ENCODE measurements around the gene TNFRSF6B.
"Not testable (repeated sequence)": the region's sequence is repeated elsewhere in the genome, so short reads cannot be mapped to it uniquely, and the experiment has no call there.

TNFRSF6B gene

DNA sequence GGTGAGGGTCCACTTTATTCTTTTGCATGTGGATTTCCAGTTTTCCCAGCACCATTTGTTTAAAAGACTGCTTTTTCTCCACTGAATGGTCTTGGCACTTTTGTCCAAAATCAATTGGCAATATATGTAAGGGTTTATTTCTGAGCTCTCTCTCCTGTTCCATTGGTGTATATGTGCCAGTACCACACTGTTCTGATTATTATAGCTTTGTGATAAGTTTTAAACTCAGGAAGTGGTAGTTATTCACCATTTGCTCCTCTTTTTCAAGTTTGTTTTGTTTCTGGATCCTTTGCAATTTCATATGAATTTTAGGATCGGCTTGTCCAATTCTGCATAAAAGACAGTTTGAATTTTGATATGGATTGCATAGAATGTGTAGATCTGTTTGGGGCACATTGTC lies 15.7 kb downstream of the TNFRSF6B start:
- no peak for DNase-seq

DNA sequence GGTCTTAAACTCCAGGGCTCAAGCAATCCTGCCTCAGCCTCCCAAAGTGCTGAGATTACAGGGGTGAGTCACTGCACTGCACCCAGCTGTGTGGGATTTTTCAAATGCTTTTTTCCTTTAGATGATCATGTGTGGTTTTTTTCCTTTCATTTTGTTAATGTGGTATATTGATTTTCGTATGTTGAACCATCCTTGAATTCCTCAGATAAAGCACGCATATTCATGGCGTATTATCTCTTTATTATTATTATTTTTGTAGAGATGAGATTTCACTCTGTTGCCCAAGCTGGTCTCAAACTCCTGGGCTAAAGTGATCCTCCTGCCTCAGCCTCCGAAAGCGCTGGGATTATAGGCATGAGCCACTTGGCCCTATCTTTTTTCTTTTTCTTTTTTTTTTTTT lies 18.4 kb downstream of the TNFRSF6B start:
- DNase-seq: no peak

DNA sequence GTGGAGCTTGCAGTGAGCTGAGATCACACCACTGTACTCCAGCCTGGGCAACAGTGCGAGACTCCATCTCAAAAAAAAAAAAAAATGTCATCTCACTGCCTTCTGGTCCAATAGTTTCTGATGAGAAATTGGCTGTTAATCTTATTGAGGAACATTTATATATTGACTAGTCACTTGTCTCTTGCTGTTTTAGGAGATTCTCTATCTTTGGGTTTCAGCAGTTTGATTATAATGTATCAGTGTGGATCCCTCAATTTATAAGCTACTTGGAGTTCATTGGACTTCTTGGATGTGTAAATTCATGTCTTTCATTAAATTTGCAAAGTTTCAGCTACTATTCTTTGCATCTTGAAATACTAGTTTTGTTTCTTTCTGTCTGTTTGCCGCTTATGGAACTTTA lies 22.5 kb downstream of the TNFRSF6B start:
- no peak for DNase-seq

DNA sequence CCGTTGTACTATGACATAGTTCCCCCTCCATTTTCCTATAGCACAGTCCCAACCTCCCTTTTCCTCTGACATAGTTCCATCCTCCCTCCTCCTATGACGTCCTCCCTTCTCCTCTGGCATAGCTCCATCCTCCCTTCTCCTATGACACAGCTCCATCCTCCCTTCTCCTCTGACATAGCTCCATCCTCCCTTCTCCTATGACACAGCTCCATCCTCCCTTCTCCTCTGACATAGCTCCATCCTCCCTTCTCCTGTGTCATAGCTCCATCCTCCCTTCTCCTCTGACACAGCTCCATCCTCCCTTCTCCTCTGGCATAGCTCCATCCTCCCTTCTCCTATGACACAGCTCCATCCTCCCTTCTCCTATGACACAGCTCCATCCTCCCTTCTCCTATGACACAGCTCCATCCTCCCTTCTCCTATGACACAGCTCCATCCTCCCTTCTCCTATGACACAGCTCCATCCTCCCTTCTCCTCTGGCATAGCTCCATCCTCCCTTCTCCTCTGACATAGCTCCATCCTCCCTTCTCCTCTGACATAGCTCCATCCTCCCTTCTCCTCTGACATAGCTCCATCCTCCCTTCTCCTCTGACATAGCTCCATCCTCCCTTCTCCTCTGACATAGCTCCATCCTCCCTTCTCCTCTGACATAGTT lies 26.6 kb downstream of the TNFRSF6B start:
- DNase-seq: not testable (repeated sequence)

DNA sequence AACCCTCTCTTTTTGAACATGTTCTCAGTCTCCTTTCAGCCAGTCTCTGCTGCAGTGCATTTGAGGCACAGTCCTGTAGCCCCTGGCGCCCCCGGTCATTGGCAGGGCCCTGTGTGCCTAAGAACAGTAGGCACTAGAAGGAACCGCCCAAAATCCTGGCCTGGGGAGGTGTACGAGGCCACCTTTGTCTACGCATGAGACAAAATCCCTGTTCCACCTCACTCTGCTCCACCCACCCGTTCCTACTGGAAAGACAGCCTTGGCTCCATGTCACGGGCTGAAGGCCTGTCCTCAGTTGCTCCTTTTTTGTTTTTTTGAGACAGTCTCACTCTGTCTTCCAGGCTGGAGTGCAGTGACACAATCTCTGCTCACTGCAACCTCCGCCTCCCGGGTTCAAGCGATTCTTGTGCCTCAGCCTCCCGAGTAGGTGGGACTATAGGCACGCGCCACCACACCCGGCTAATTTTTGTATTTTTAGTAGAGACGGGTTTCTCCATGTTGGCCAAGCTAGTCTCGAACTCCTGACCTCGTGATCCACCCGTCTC lies 33.8 kb downstream of the TNFRSF6B start:
- DNase-seq: not testable (repeated sequence)

DNA sequence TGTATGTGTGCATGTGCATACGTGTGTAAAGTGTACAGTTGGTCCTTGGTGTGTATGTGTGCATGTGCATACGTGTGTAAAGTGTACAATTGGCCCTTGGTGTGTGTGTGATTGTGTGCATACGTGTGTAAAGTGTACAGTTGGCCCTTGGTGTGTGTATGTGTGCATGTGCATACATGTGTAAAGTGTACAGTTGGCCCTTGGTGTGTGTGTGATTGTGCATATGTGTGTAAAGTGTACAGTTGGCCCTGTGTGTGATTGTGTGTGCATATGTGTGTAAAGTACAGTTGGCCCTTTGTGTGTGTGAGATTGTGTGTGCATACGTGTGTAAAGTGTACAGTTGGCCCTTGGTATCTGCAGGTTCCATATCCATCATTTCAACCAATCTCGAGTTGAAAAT lies 35.0 kb downstream of the TNFRSF6B start:
- no peak for DNase-seq

DNA sequence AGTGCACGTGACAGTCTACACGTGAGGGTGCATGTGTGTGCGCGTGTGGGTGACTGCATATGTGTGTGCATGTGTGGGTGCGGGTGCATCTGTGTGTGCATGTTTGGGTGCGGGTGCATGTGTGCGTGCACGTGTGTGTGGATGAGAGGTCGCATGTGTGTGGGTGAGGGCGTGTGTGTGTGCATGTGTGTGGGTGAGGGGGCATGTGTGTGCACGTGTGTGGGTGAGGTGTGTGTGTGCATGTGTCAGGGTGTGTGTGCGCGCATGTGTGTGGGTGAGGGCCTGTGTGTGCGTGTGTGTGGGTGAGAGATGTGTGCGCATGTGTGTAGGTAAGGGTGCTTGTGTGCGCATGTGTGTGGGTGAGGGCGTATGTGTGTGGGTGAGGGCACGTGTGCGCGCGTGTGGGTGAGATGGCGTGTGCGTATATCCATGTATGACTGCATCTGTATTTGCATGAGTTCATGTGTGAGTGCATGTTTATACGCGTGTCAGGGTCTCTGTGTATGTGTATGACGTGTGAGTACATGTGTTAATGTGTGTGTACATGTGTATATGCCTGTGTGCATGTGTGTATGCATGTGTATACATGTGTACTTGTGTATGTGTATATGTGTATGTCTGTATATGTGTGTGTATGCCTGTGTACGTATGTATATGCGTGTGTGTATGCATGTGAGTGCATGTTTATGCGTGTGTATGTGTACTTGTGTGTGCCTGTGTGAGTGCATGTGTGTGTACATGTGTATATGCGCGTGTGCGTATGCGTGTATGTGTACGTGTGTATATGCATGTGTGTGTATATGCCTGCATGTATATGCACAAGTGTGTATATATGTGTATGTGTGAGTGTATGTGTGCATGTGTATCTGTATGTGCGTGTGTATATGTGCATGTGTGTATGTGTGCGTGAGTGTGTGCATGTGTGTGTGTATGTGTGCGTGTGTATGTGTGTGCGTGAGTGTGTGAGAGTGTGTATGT lies 36.0 kb downstream of the TNFRSF6B start:
- no peak for DNase-seq

DNA sequence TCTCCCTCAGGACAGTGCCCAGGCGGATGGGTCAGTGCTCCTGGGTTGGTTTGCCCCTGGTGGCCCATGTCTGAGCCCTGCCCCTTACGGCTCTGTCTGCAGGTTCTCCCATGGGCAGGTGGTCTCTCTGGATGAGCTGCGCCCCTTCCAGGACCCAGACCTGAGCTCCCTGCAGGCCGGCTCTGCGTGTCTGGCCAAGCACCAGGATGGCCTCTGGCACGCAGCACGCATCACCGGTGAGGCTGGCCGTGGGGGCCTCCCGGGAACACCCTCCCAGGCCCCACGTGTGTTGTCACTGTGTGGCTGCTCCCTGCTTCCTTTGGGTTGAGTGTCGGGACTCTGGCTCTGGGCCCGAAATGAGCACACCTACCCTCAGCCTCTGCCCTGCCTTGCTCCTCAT lies 36.7 kb downstream of the TNFRSF6B start:
- DNase-seq: no peak

DNA sequence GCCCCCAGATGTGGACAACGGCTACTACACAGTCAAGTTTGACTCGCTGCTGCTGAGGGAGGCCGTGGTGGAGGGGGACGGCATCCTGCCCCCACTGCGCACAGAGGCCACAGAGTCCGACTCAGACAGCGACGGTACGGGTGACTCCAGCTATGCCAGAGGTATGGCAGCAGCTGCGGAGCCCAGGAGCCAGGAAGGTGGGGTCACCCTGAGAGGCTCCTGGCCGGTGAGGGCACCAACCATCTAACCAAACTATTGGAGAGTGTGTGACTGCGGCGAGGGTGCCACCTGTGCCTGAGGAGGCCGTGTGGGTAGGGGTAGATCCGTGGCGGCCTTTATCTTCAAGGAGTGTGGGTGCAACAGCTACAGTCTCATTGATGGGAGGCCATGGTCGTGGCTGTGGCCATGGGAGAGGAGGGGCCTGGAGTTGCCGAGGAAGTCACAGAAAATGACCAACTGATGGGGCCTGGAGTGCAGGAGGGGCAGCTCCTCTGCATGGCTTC lies 37.2 kb downstream of the TNFRSF6B start:
- no peak for DNase-seq

DNA sequence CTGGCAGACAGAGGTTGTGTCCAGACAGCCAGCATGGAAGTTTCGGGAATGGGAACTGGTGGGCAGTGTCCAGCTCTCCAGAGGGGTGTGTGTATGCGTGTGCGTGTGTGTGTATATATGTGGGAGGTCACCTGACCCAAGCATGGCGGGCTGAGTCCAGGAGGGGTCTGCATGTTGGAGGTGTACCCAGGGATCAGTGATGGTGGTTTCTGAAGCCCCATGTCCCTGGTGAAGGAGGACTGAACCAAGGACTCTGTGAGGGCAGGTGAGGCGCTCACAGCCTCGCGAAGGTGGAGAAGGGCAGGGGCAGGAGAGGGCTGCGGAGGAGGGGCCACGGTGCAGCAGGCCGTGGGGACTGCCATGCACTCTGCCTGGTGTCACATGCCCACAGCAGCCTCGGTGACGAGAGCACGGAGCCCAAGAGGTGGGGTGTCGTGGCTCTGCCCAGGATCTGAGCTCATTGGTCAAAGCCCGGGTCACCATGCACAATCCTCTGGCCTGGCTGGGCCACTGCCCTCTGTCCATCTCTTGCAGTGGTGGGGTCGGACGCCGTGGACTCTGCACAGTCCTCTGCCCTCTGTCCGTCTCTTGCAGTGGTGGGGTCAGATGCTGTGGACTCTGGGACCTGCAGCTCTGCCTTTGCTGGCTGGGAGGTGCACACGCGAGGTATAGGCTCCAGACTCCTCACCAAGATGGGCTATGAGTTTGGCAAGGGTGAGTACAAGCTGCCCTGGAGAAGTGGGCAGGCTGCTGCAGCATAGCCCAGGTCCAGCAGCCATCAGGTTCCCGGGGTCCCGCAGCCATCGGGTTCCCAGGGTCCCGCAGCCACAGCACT lies 37.9 kb downstream of the TNFRSF6B start:
- DNase-seq: no peak

DNA sequence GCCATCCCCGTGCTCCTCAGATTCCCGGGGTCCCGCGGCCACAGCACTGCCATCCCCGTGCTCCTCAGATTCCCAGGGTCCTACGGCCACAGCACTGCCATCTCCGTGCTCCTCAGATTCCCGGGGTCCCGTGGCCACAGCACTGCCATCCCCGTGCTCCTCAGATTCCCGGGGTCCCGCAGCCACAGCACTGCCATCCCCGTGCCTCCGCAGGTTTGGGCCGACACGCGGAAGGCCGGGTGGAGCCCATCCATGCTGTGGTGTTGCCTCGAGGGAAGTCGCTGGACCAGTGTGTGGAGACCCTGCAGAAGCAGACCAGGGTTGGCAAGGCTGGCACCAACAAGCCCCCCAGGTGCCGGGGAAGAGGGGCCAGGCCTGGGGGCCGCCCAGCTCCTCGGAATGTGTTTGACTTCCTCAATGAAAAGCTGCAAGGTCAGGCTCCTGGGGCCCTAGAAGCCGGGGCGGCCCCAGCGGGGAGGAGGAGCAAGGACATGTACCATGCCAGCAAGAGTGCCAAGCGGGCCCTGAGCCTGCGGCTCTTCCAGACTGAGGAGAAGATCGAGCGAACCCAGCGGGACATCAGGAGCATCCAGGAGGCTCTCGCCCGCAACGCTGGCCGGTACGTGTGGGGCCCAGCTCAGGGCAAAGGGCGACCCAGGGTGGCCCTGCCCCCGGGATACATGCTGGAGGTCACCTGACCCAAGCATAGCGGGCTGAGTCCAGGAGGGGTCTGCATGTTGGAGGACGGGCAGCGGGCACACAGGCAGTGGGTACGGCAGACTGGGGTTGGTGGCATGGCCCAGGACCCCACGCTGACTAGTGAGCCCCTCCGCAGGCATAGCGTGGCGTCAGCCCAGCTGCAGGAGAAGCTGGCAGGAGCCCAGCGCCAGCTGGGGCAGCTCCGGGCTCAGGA lies 38.8 kb downstream of the TNFRSF6B start:
- DNase-seq: no peak

DNA sequence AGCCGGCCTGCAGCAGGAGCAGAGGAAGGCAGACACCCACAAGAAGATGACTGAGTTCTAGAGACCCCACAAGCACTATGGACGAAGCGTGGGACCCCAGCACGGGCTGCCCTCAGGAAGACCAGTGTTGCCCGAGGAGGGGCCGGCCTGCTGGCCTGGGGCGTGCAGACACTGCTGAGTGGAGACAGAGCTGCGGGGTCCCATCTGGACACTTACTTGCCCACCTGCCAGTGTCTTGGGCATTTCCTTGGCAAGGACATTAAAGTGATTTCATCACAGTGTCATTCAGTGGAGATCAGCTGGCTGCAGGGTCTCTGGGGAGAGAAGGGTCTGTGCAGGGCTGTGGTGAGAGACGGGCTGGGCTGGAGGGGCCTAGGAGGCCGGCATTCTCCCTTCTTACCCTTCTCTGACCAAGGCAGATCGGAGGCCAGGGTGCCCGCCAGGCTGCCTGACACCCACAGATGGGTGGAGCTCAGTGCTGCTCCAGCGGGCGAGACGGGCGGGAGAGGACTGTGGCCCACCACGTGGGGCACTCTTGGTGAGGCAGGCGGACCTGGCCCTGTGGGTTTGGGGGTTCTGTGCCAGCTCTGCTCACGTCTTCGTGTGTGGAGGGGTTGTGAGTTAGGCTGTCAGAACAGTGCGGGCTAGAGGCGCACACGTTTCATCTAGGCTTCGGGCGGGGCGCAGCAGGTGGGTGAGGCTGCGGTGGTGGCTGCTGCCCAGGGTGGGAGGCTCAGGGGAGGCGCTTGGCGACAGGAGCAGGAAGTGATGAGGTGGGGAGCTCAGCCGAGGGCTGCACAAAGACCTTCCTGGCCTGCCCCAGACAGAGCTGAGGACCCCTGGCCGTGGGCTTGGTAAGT lies 39.6 kb downstream of the TNFRSF6B start, which contains the start of gene LIME1:
Gene LIME1 (plus strand): TSS at position 806 of the 860 bp plus-strand sequence. CDS start 886 bp downstream, outside the sequence.
- peak; percentile 77 for DNase-seq

DNA sequence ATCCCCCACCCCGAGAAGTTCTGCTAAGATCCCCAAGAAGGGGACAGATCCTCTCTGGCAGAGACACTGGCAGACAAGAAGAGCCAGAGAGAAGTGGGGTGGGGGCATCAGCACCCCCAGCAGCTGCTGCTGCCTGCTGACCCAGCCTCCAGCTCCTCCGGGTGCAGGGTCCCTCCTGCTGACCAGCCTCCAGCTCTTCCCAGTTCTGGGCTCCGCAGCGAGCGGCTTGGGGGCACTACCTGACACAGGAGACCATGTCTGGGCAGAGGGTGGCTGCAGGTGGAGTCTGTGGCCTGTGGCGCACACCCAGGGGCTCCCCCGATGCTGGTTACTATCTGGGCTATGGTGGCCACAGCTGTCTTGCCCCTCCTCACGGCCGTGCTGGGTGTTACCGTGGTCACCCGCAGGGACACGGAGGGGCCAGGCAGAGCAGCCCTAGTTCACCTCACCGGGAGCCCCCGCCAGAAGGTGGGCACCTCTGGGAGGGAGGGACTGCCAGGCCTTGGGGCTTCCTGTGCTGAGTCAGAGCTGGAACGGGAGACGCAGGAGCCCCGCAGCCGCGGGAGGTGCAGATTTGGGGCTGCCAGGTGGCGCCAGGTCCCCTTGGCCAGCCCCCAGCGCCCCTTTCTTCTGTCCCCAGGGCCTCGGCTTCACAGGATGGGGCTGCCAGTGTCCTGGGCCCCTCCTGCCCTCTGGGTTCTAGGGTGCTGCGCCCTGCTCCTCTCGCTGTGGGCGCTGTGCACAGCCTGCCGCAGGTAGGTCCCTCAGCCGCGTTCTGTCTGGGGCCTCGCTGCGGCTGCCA lies 40.6 kb downstream of the TNFRSF6B start:
- DNase-seq: peak; percentile 64

DNA sequence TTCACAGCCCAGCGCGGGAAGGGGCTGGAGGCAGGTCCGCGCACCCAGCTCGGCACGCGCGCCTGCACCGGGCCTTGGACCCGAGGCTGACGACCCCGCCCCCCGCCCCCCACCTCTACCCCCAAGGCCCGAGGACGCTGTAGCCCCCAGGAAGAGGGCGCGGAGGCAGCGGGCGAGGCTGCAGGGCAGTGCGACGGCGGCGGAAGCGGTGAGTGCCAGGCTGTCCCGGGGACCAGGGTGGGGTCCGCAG lies 41.2 kb downstream of the TNFRSF6B start:
- DNase-seq: no peak

DNA sequence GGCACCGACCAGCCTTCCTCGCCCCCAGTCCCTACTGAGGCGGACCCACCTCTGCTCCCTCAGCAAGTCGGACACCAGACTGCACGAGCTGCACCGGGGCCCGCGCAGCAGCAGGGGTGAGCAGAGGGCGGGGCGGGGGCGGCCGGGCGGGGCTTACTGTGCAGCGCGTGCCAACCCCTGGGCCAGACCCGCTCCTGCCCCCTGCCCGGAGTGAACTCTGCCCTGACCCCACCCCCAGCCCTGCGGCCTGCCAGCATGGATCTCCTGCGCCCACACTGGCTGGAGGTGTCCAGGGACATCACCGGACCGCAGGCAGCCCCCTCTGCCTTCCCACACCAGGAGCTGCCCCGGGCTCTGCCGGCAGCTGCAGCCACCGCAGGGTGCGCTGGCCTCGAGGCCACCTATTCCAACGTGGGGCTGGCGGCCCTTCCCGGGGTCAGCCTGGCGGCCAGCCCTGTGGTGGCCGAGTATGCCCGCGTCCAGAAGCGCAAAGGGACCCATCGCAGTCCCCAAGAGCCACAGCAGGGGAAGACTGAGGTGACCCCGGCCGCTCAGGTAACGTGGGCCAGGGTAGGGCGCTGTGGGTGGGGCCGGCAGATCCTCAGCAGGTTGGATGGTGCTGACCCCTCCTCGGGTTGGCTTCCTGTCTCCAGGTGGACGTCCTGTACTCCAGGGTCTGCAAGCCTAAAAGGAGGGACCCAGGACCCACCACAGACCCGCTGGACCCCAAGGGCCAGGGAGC lies 41.7 kb downstream of the TNFRSF6B start:
- peak; percentile 39 for DNase-seq

DNA sequence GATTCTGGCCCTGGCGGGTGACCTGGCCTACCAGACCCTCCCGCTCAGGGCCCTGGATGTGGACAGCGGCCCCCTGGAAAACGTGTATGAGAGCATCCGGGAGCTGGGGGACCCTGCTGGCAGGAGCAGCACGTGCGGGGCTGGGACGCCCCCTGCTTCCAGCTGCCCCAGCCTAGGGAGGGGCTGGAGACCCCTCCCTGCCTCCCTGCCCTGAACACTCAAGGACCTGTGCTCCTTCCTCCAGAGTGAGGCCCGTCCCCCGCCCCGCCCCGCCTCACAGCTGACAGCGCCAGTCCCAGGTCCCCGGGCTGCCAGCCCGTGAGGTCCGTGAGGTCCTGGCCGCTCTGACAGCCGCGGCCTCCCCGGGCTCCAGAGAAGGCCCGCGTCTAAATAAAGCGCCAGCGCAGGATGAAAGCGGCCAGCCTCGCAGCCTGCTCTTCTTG lies 42.3 kb downstream of the TNFRSF6B start:
- DNase-seq: peak; percentile 20

DNA sequence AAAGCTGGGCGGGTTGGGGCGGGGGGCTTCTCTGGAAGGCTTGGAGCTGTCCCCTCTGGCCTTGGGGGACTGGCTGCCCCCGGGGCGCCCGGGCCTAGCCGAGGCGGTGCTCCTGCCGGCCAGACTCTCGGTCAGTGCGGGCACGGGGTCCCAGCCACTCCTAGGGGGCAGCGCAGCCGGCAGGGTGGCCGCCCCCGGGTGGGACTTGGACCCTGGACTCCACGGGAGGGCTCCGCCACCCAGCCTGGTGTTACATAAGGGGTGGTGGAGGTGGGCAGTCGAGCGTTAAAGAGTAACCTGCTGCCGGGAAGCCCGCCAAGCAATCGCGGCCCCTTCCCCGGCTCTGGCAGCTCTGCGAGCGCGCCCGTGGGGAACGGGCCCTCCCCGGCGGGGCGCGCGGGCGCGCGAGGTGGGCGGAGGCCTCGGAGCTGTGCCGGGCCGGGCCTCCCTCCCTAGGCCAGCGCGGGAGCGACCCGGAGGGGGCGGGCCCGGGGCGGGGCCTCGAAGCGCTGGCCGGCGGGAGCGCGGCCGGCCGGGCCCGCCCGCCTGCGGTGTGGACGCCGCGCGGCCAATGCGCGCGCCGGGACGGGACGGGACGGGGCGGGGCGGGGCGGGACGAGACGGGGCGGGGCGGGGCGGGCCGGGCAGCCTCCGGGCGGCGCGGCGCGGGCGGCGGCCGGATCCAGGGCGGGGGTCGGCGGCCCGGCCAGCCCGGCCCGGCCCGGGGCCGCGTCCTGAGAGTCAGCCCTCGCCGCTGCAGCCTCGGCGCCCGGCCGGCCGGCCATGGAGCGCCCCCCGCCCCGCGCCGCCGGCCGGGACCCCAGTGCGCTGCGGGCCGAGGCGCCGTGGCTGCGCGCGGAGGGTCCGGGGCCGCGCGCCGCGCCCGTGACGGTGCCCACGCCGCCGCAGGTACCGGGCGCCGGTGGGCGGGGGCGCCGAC lies 42.9 kb downstream of the TNFRSF6B start, which contains the start of gene SLC2A4RG:
Gene SLC2A4RG (plus strand): TSS at position 647 of the 940 bp plus-strand sequence. CDS start 137 bp downstream, at position 784.
- DNase-seq: peak; percentile 57
